Stimulated activated CD8-positive, alpha-beta memory T cell treated with anti-CD3 and anti-CD28 coated beads, Interleukin-15, amount 100 ng/mL, for 1 hour (primary cell): ENCODE measurements around the gene SASH1.
"Not testable (repeated sequence)": the region's sequence is repeated elsewhere in the genome, so short reads cannot be mapped to it uniquely, and the experiment has no call there.

Source experiments
- DNase-seq: peaks from one replicate; pipeline ENCODE4 v3.0.0-alpha.2; 2020; ENCODE audit warnings: low read depth

SASH1 gene

GRCh38 chr6:148329596-148330381 is 12.8 kb upstream of the SASH1 start:
- DNase-seq, result no peak

GRCh38 chr6:148332088-148332487 is 10.6 kb upstream of the SASH1 start:
- DNase-seq, result no peak

DNA sequence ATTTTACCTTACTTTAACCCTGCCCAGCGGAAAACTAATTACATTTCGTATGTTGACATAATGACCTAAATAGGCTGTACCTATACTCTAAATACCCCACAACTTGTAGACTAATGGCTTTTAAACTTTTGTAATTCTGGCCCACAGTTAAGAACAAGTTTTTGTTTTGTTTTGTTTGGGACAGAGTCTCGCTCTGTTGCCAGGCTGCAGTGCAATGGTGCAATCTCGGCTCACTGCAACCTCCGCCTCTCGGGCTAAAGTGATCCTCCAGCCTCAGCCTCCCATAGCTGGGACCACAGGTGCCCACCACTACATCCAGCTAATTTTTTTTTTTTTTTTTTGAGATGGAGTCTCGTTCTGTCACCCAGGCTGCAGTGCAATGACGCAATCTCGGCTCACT is 5.7 kb upstream of the SASH1 start:
- DNase-seq, result no peak

DNA sequence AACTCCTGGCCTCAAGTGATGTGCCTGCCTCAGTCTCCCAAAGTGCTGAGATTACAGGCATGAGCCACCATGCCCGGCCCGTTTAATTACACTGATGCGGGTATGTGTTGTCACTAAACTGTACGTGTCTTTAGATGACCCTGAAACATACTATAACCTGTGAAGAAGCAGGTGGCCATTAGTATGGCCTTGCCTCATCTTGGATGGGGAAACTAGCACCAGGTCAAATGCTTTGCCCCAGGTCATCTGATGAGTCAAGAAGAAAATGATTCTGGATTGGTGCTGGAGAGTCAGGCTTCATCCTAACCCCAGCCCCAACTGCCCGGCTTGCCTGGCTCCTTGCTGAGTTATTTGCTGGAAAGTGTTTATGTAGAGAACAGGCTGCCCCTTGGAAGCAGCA is 2.9 kb upstream of the SASH1 start:
- no peak for DNase-seq

DNA sequence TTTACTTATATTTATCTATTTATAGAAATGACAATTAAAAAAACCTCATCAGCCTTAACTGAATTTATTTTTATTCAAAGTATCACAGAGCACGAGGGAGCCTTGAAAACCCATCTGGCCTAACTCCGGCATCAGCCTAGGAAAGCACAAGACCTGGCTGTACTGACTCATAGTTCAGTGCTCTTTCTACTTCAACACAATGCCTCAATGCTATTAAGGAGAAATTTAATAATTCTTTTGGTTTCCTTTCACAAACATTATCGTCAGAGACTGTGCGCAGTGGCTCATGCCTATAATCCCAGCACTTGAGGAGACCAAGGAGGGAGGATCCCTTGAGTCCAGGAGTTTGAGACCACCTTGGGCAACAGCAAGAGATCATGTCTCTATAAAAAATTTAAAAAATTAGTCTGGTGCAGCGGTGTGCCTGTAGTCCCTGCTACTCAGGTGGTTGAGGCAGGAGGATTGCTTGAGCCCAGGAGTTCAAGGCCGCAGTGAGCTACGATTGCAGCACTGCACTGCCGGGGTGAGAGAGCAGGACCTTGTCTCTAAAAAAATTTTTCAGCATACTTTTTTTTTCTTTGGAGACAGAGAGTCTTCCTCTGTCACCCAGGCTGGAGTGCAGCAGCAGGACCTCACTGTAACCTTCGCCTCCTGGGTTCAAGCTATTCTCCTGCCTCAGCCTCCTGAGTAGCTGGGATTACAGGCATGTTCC is 1.9 kb upstream of the SASH1 start:
- DNase-seq, result no peak

GRCh38 chr6:148342100-148342349 is 613 bp upstream of the SASH1 start:
- no peak for DNase-seq

- no peak for DNase-seq
These were observed 577 bp downstream of the SASH1 start for GRCh38 chr6:148343047-148343782.

- no peak for DNase-seq
These were observed 2.5 kb downstream of the SASH1 start for GRCh38 chr6:148345176-148345575.

DNA sequence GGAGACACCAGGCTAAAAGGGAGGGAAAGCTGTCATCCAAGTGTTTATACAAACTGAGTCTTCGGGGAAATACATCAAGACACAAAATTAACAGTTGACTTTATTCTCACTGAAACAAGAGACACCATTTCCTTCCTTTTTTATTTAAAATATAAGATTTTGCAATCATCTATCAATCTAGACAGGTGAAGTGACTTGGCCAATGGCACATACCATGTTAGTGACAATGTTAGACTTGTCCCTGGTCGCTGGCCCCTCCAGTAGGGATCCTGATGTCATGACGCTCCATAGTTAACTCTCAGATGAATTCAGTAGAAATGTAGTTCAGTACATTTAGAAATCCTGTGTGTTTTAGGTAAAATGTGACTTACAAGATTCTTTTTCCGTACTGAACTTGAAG is 2.9 kb downstream of the SASH1 start:
- DNase-seq, result no peak

- no peak for DNase-seq
These were observed 4.2 kb downstream of the SASH1 start for GRCh38 chr6:148346681-148347440.

- no peak for DNase-seq
These were observed 4.9 kb downstream of the SASH1 start for GRCh38 chr6:148347441-148348054.

- DNase-seq, result no peak
These were observed 5.7 kb downstream of the SASH1 start for GRCh38 chr6:148348335-148348734.

DNA sequence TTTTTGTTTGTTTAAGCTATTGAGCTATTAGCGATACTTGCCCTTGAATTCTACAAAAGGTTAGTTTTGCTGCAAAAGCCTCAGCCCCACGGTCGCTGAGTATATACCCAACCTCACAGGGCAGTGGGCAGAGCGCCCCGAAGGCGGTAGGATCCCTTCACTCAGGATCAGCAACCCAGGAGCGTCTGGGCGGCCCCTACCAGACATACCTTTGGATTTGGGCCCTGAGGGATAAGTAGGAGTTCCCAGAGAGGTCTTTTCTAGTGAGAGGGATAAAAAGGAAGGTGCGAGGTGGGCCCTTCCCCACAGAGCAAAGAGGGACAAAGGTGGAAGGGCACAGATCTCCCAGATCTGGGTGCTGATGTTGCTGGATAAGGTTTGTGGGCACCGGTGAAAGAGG is 6.1 kb downstream of the SASH1 start:
- no peak for DNase-seq

GRCh38 chr6:148349466-148349865 is 6.8 kb downstream of the SASH1 start:
- no peak for DNase-seq

- no peak for DNase-seq
These were observed 8.7 kb downstream of the SASH1 start for GRCh38 chr6:148351309-148351708.

DNA sequence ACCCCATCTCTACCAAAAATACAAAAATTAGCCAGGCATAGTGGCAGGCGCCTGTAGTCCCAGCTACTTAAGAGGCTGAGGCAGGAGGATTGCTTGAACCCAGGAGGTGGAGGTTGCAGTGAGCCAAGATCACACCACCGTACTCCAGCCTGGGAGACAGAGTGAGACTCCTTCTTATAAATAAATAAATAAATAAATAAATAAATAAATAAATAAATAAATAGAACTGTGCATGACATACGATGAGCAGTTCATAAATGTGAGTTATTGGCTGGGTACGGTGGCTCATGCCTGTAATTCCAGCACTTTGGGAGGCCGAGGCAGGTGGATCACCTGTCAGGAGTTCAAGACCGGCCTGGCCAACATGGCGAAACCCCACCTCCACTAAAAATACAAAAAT is 9.8 kb downstream of the SASH1 start:
- DNase-seq, result not testable (repeated sequence)

GRCh38 chr6:148358196-148358785 is 15.7 kb downstream of the SASH1 start:
- DNase-seq, result no peak

- no peak for DNase-seq
These were observed 16.6 kb downstream of the SASH1 start for GRCh38 chr6:148359228-148359627.

- no peak for DNase-seq
These were observed 21.6 kb downstream of the SASH1 start for GRCh38 chr6:148364056-148364824.

DNA sequence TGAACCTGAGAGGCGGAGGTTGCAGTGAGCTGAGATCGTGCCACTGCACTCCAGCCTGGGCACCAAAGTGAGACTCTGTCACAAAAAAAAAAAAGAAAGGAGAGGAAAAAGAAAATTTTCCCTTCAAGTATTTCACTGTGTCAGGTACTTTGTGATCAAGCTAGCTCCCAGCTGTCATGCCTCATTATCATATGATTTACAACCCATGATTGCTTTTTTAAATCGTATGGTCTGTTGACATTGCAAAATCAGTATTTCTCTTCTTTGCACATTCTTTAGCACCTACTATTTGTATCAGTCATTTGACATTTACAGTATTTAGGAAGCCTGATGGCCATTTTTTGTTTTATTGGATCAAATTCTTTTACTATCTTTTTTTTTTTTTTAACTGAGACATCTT is 22.4 kb downstream of the SASH1 start:
- DNase-seq, result no peak
